ENCODE measurements around the gene RAB8A.
"Not testable (repeated sequence)": the region's sequence is repeated elsewhere in the genome, so short reads cannot be mapped to it uniquely, and the experiment has no call there.

Gene RAB8A

DNA sequence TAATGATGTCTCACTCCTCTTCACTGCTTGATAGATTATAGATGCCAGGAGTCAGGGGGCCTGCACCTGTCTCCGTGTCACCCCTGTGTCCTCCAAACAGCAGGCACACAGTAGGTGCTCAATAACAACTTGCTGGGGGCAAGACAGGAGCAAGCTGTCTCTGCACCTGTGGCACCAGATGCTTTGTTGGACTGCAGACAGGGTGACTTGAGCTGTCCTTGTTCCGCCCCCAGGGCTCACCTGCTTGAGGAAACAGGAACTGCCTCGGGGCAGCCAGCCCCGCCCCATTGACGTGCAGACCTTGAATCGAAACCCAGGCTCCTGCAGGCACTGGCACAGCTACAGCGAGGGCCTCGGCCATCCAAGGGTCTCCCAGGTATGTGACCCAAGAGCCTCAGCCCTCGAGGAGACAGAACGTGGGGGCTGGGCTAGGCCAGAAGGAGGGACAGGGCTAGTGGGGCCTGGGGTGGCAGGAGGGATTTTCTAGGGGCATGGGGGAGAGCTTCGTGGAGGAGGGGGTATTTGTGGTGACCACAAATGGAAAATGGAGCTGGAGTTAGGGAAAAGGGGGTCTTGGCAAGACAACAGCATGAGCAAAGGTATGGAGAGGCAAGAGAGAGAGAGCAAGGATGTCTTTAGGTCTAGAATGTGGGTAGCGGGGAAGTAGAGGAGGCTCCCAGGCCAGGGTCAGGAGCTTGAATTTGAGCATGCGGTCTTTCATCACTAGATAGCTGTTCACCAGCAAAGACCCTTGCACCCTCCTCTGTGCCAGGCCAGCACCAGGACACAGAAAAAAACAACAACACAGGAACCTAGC, 31.9 kb downstream of the RAB8A start, which contains the start of gene HSH2D:
Gene HSH2D, plus strand, starts transcription at position 287 of the 817 bp plus-strand sequence. CDS start 5,066 bp downstream, outside the sequence.
- peak; percentile 83 for DNase-seq

DNA sequence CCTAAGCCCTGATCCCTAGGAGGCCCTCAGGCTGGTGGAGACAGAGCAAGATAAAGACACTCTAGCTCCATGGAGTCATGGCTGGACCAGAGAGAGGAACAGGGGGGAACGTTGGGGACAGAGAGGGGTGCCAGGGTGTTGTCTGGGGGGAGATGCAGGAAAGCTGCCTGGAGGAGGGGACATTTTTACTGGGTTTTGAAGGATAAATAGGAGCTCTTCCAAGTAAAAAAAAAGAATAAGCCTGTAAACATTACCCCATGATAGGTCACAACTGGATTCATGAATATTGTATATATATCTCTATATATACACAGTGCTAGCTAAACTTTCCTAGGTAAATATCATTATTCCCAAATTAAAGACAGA, 32.5 kb downstream of the RAB8A start:
- DNase-seq: no peak

DNA sequence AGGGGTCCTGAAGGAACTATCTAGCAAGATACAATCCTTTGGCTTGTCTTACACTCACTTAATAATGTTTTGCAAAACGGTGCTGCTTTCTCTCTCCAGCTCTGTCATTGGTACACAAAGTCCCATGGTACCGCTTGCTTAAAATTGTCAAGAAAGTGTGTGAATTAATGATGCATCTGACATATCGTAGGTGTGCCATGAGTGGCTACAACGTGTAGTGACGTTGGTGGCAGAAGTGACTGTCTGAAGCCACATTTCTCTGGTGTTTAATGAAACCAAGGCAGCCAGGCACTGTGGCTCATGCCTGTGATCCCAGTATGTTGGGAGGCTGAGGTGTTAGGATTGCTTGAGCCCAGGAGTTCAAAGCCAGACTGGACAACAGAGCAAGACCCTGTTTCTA, 34.4 kb downstream of the RAB8A start:
- DNase-seq: no peak

DNA sequence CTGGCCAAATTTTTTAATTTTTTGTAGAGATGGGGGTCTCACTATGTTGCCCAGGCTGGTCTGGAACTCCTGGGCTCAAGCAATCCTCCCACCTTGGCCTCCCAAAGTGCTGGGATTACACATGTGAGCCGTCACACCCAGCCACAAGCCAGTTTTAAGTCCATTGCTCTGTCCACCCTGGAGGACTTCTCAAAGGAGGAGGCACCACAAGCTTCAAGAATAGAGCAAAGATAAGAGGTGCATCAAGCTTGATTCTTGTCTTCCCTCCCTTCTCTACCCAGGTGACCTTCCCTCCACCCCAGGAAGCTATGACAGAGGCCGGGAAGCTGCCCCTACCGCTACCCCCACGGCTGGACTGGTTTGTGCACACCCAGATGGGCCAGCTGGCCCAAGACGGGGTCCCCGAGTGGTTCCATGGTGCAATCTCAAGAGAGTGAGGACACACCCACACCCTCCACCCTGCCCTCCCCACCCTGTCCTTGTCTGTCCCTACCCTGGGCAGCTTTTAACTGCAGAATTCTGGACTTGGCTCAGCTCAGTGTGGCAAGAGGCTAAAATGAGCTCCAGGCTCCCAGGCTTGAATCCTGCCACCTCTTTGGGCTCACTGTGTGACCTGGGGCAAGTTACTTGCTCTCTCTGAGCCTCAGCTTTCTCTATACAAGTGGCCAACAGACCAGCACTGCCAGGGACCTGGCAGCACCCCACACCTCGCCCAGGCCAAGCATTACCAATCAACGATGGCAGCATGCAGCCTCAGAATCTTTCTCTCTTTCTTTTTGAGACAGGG, 36.9 kb downstream of the RAB8A start:
- no peak for DNase-seq

DNA sequence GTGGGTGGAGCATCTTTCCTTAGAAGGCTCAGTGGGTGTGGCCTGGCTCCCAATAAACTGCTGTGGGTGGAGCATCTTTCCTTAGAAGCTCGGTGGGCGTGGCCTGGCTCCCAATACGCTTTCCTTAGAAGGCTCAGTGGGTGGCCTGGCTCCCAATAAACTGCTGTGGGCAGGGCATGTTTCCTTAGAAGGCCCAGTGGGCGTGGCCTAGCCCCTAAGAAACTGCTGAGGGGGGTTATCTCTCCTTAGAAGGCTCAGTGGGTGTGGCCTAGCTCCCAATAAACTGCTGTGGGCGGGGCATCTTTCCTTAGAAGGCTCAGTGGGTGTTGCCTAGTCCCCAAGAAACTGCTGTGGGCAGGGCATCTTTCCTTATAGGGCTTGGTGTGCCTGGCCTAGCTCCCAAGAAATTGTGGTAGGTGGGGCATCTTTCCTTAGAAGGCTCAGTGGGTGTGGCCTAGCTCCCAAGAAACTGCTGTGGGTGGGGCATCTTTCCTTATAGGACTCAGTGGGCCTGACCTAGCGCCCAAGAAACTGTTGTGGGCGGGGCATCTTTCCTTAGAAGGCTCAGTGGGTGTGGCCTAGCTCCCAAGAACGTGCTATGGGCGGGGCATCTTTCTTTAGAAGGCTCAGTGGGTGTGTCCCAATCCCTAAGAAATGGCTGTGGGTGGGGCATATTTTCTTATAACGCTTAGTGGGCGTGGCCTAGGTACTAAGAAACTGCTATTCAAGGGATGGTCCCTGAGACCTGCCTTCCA, 42.1 kb downstream of the RAB8A start:
- DNase-seq: no peak

DNA sequence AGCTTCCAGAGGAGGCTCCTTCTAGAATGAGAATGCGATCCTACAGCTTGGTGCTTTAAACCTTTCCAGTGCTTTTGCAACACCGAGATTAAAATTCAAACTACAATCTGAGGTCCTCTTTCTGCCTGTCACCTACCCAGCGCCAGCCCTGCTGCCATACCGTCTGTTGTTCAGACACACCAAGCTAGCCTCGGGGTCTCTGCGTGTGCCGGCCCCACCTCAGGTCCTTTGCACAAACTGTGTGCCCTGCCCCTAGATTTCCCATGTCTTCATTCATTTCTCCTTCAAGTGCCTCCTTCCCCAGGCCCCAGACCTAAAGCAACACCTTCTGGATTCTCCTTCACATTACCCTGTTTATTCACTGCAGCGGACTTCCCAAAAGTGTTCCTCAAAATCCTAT, 42.9 kb downstream of the RAB8A start:
- no peak for DNase-seq

GRCh38 chr19:16155128-16155527, 43.4 kb downstream of the RAB8A start:
- no peak for DNase-seq

- DNase-seq: no peak
Observed at GRCh38 chr19:16156904-16157303, 45.2 kb downstream of the RAB8A start.

DNA sequence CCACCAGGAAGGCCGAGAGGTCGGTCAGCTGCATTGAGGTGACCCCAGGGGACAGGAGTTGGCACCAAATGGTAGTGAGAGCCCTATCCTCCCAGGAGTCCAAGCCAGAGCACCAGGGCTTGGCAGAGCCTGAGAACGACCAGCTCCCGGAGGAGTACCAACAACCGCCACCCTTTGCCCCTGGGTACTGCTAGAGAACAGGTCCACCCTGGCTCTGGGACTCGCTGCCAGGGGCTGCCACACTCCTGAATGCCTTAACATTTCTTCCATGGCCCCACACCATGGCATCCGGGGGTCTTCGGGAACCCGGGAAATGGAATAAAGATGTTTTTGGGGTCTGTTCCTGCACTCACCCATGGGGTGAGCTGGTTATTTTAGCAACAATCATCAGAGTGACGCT, 45.9 kb downstream of the RAB8A start:
- no peak for DNase-seq

DNA sequence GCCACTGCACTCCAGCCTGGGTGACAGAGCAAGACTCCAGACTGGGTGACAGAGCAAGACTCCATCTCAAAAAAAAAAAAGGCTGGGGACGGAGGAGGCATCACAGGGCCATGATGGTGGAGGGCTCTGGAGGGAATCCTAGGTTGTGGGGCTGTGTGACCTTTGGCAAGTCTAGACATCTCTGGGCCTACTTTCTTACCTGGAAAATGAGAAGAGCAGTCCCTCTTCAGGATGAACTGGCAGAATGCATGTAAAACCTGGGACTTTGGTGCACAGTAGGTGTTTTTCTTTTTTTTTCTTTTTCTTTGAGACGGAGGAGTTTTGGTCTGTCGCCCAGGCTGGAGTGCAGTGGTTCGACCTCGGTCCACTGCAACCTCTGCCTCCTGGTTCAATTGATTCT, 48.0 kb downstream of the RAB8A start:
- no peak for DNase-seq

- DNase-seq: no peak
Observed at GRCh38 chr19:16160445-16160942, 48.8 kb downstream of the RAB8A start.

- peak; percentile 75 for DNase-seq
Observed at GRCh38 chr19:16160943-16161560, 49.4 kb downstream of the RAB8A start.

DNA sequence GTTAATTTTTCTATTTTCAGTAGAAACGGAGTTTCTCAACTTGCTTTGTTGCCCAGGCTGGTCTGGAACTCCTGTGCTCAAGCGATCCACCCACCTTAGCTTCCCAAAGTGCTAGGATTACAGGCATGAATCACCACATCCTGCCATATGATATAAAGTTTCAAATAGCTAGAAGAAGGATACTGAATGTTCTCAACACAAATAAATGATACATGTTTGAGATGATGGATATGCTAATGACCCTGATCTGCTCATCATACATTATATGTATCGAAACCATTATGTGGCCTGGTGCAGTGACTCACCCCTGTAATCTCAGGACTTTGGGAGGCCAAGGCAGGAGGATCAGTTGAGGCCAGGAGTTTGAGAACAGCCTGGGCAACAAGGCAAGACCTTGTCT, 50.2 kb downstream of the RAB8A start:
- DNase-seq: peak; percentile 59

GRCh38 chr19:16164222-16164890, 52.7 kb downstream of the RAB8A start:
- no peak for DNase-seq

GRCh38 chr19:16166417-16166816, 54.7 kb downstream of the RAB8A start:
- no peak for DNase-seq

DNA sequence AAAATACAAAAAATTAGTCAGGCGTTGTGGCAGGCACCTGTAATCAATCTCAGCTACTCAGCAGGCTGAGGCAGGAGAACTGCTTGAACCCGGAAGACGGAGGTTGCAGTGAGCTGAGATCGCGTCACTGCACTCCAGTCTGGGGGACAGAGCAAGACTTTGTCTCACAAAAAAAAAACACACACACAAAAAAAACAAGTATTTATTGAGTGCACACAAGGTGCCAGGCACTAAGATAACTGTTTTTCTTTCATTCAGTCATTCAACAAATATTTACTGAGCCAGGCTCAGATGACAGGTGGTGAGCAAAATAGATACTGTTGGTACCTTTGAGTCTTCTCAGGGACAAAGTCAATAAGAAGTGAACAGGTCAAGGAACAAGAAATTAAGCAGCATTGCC, 55.4 kb downstream of the RAB8A start:
- DNase-seq: no peak

DNA sequence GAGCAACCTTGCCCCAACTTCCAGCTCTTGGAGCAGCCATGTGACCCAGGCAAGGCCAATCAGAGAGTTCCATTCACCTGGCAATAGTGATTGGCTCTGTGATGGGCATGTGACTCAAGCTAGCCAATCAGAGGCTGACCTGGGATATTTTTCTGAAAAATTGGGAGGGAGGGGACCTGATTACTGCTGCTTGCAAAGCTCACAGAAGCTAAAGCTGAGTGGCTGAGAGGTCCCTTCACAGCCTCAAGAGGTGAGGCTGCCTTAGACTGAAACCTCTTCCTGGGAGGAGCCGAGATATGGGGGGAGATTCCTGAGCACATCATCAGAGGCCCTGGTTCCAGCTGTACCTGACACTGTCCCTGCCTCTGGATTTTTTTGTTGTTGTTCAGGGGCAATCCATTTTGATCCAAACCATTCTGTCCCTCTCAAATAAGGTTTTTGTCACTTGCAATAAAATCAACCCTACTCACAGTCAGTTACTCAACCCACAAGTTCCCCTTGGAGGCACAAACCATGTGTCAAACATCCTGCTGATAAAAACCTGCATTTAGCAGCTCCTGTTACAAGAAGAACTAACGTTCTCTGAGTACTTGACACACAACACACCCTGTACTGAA, 56.9 kb downstream of the RAB8A start:
- no peak for DNase-seq

- no peak for DNase-seq
Observed at GRCh38 chr19:16170134-16170533, 58.4 kb downstream of the RAB8A start.

DNA sequence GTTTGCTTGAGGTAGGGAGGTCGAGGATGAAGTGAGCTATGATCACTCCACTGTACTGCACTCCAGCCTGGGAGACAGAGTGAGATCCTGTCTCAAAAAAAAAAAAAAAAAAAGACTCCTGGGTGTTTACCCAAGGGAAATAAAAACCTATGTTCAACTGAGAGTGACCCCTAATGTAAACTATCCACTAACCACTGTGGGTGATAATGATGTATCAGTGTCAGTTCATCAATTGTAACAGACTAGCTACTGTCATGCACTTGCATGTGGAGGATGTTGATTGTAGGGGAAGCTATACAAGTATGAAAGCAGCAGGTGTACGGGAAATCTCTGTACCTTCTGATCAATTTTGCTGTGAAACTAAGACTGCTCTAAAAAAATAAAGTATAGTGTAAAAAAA, 64.3 kb downstream of the RAB8A start:
- no peak for DNase-seq

DNA sequence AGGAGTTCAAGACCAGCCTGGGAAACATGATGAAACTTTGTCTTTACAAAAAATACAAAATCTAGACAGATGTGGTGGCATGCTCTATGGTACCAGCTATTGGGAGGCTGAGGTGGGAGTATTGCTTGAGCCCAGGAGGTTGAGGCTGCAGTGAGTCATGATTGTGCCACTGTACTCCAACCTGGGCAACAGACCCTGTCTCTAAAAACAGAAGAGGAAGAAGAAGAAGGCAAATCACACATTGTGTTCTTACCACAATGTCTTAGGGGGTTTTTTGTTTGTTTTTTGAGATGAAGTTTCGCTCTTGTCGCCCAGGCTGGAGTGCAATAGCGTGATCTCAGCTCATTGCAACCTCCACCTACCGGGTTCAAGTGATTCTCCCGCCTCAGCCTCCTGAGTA, 67.2 kb downstream of the RAB8A start:
- not testable (repeated sequence) for DNase-seq

GRCh38 chr19:16180611-16181010, 68.9 kb downstream of the RAB8A start:
- no peak for DNase-seq

All from stimulated activated CD8-positive, alpha-beta memory T cell treated with anti-CD3 and anti-CD28 coated beads, Interleukin-4, amount 100 ng/mL, for 48 hours (primary cell).